Fibroblast of pulmonary artery (primary cell): Measurements from ENCODE around the gene EDEM3.

Source experiments
- DNase-seq: peaks from one replicate; pipeline ENCODE4 v3.0.0-alpha.2; 2010; ENCODE audit warnings: low read depth
- H3K4me3 ChIP-seq: replicated peaks from 2 replicates; pipeline ENCODE4 v1.5.1; 2011; ENCODE audit warnings: low read depth, mild to moderate bottlenecking, control low read depth, low read length, moderate library complexity
- CTCF ChIP-seq: IDR thresholded peaks from 2 replicates; pipeline ENCODE4 v1.5.1; 2011; ENCODE audit warnings: mild to moderate bottlenecking, control low read depth, low read length, inconsistent platforms; ENCODE audit errors: missing control alignments

The EDEM3 gene

GRCh38 chr1:184739796-184740195 is 14.9 kb downstream of the EDEM3 start:
- DNase-seq, result no peak
- no peak overlapping the region for H3K4me3 ChIP-seq
- no peak for TF ChIP-seq CTCF

DNA sequence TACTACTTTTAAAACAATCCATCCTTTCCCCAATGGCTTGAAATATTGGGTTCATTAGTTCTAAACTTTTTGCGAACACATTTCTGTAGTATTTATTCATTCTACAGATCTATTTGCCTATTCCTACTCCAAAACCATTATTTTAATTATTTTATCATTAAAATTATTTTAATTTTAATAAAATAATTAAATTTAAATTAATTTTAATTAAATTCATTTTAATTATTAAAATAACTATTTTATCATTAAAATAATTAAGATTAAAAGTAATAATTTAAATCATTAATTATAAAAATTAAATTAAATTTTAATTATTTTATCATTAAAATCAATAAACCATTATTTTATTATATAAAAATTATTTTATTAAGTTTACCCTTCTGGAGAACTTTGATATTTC is 15.6 kb downstream of the EDEM3 start:
- TF ChIP-seq CTCF, result no peak
- H3K4me3 ChIP-seq, result no peak overlapping the region
- DNase-seq, result no peak

DNA sequence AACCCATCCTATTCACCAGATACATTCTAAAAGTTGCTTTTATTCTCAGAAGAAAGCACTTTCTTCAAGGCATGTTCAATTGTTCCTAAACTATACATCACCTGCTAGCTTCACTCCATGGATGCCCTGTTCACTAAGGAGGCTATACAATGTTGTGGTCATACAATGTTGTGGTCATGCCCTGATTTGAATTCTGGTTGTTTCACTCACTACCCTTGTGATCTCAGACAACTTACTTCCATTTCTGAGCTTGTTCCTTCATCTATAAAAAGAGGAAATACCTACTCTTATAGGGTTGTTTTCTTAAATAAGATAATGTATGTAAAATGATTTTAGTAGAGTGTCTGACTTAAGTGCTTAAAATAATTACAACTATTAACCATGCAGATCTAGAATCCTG is 19.7 kb downstream of the EDEM3 start:
- DNase-seq, result no peak
- TF ChIP-seq CTCF, result no peak
- no peak overlapping the region for H3K4me3 ChIP-seq

- no peak for DNase-seq
- H3K4me3 ChIP-seq, result no peak overlapping the region
- TF ChIP-seq CTCF, result no peak
Observed at GRCh38 chr1:184724843-184725242, 29.8 kb downstream of the EDEM3 start.

- no peak for TF ChIP-seq CTCF
- H3K4me3 ChIP-seq, result no peak overlapping the region
- DNase-seq, result no peak
Observed at GRCh38 chr1:184716158-184716557, 38.5 kb downstream of the EDEM3 start.

DNA sequence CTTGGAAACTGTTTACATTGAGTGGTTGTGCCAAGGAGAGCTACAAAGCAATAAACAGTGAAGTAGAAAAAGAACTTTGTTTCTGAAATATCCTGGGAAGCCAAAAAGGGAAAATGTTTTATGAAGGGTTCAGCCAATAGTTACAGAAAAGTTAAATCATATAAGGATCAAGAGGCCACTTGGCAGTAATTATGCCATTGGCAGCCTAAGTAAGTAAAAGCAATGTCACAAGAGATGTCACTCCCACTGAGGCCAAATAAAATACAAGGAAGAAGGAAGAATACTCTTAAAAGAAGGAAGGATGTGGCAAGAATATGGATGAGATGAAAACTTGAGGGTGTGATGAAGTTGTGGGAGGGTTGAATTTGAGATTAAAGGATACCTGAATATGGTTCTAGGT is 45.2 kb downstream of the EDEM3 start:
- no peak overlapping the region for H3K4me3 ChIP-seq
- DNase-seq, result no peak
- no peak for TF ChIP-seq CTCF

- DNase-seq, result no peak
- no peak for TF ChIP-seq CTCF
- no peak overlapping the region for H3K4me3 ChIP-seq
Observed at GRCh38 chr1:184708084-184708676, 46.5 kb downstream of the EDEM3 start.
